ENCODE results near the gene GAL3ST2.

GRCh38 chr2:241752689-241753276 lies 23.8 kb upstream of the GAL3ST2 start:
- TF ChIP-seq, protein P1, sequence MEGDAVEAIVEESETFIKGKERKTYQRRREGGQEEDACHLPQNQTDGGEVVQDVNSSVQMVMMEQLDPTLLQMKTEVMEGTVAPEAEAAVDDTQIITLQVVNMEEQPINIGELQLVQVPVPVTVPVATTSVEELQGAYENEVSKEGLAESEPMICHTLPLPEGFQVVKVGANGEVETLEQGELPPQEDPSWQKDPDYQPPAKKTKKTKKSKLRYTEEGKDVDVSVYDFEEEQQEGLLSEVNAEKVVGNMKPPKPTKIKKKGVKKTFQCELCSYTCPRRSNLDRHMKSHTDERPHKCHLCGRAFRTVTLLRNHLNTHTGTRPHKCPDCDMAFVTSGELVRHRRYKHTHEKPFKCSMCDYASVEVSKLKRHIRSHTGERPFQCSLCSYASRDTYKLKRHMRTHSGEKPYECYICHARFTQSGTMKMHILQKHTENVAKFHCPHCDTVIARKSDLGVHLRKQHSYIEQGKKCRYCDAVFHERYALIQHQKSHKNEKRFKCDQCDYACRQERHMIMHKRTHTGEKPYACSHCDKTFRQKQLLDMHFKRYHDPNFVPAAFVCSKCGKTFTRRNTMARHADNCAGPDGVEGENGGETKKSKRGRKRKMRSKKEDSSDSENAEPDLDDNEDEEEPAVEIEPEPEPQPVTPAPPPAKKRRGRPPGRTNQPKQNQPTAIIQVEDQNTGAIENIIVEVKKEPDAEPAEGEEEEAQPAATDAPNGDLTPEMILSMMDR (IDR thresholded peaks at IDR 0.05 in 4 of 5, conservative IDR thresholded peaks at IDR 0.05 in 1 of 5), result no peak
- no peak for TF ChIP-seq POLR2A (IDR thresholded peaks at IDR 0.05)

All from gastrocnemius medialis (tissue), 4 donors.